ENCODE data around the gene DIAPH1. TPM values are rescaled to one million over a fixed set of nuclear protein-coding genes. Genes with fewer than 3 reads are reported as not detected.
A peak's percentile ranks its signal among the peaks of the same experiment; 100 is the strongest.

Gene DIAPH1
- total RNA-seq, 1 experiment from 2014 or later: 157 TPM

DNA sequence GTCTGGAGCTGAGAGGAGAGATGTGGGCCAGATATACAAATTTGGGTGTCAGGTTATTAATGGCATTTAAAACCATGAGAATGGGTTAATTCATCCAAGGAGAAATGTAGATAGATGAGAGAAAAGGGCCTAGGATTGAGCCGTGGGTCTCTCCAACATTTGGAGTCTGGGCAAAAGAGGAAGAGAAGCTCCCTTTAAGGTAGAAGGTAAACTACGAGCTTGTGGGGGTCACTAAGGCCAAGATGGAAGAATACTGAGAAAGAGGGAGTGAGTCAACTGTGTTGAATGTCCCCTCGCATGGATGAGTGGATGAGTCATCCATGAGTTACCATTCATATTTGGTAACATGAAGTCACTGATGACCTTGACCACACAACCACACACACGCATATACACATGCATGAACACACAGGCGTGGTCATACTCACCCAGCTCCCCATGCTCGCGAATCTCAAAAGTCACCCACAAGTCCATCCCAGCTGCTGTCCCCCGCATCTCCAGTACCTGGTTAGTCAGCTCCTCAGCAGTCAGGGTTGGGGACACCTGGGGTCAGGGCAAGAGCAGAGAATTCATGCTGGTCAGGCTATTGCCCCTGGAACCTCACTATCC lies 39.2 kb upstream of the DIAPH1 start:
- Histone ChIP-seq H3K4me2 (no peak overlapping the region), H4K20me1 (ENCODE audit: insufficient read depth) (no peaks in the 10 kb centered on the region), H3K27ac (no peak overlapping the region), H3K27me3 (ENCODE audit: insufficient read depth, low read depth) (no peaks in the 10 kb centered on the region), H2AFZ (no peak overlapping the region), H3F3A (ENCODE audit: insufficient read depth, low read depth) (peaks cover 6% of the 10 kb centered on the region), H3K9me2 (ENCODE audit: insufficient read depth) (no peaks in the 10 kb centered on the region), H3K4me1 (replicated peaks; ENCODE audit: insufficient read depth) (no peaks in the 10 kb centered on the region; the same call in 1 of the 2 replicates), H3K36me3 (ENCODE audit: low read depth) (peaks cover 10% of the 10 kb centered on the region; the same call in 1 of the 2 replicates), H3K79me2 (ENCODE audit: low read depth) (no peaks in the 10 kb centered on the region), H3K9me3 (ENCODE audit: insufficient read depth, low read depth) (no peaks in the 10 kb centered on the region), H3K4me3 (no peak overlapping the region)
- CTCF ChIA-PET: interaction anchor here (0.7 kb wide), 1 partner anchor 94 kb away, joined by 3 read pairs; no protein-coding TSS in a partner anchor
- POLR2A ChIA-PET (ENCODE audit: unreplicated experiment): interaction anchor here (0.6 kb wide), 1 partner anchor 21 kb away, joined by 3 read pairs; no protein-coding TSS in a partner anchor
- intact Hi-C loops (cut with micrococcal nuclease; ENCODE audit: unreplicated experiment): no loop called here
- TF ChIP-seq, protein P1, sequence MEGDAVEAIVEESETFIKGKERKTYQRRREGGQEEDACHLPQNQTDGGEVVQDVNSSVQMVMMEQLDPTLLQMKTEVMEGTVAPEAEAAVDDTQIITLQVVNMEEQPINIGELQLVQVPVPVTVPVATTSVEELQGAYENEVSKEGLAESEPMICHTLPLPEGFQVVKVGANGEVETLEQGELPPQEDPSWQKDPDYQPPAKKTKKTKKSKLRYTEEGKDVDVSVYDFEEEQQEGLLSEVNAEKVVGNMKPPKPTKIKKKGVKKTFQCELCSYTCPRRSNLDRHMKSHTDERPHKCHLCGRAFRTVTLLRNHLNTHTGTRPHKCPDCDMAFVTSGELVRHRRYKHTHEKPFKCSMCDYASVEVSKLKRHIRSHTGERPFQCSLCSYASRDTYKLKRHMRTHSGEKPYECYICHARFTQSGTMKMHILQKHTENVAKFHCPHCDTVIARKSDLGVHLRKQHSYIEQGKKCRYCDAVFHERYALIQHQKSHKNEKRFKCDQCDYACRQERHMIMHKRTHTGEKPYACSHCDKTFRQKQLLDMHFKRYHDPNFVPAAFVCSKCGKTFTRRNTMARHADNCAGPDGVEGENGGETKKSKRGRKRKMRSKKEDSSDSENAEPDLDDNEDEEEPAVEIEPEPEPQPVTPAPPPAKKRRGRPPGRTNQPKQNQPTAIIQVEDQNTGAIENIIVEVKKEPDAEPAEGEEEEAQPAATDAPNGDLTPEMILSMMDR (conservative IDR thresholded peaks at IDR 0.05): no peak
- DNase-seq: peak in 1 of 2 experiments; percentile 75
- BruUV-seq (replicated peaks): no TSS peak

DNA sequence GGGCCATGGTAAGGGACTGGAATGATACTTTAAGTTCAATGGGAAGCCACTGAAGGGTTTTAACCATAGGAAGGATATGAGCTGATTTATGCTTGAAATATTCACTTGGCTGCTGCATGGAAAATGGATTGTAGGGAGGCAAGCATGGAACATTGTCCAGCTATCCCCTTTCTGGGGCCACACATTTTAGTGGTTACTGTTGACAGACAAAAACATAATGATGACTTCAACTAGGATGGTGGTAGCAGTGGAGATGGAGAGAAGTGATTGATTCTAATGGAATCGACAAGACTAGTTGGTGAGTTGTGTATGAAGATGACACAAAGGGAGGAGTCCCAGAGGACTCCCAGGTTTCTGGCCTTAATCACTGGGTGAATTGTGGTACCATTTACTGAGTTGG lies 38.6 kb upstream of the DIAPH1 start:
- Histone ChIP-seq H3K27ac (no peak overlapping the region), H2AFZ (no peak overlapping the region), H3K27me3 (ENCODE audit: insufficient read depth, low read depth) (no peaks in the 10 kb centered on the region), H3K9me3 (ENCODE audit: insufficient read depth, low read depth) (no peaks in the 10 kb centered on the region), H3K9me2 (ENCODE audit: insufficient read depth) (no peaks in the 10 kb centered on the region), H4K20me1 (ENCODE audit: insufficient read depth) (no peaks in the 10 kb centered on the region), H3K36me3 (ENCODE audit: low read depth) (peaks cover 10% of the 10 kb centered on the region; the same call in 1 of the 2 replicates), H3F3A (ENCODE audit: insufficient read depth, low read depth) (peaks cover 11% of the 10 kb centered on the region), H3K4me3 (no peak overlapping the region), H3K79me2 (ENCODE audit: low read depth) (no peaks in the 10 kb centered on the region), H3K4me1 (replicated peaks; ENCODE audit: insufficient read depth) (no peaks in the 10 kb centered on the region; the same call in 1 of the 2 replicates), H3K4me2 (no peak overlapping the region)
- ChIA-PET CTCF (interaction anchor here (0.7 kb wide), 1 partner anchor 94 kb away, joined by 3 read pairs; no protein-coding TSS in a partner anchor), POLR2A (ENCODE audit: unreplicated experiment) (interaction anchor here (0.6 kb wide), 1 partner anchor 20 kb away, joined by 3 read pairs; no protein-coding TSS in a partner anchor)
- no TSS peak for BruUV-seq (replicated peaks)
- DNase-seq: no peak
- no peak for TF ChIP-seq EZH2 (IDR thresholded peaks at IDR 0.05; ENCODE audit: low read depth)
- TF ChIP-seq, protein P1 (conservative IDR thresholded peaks at IDR 0.05): no peak
- intact Hi-C loops (cut with micrococcal nuclease; ENCODE audit: unreplicated experiment): no loop called here

DNA sequence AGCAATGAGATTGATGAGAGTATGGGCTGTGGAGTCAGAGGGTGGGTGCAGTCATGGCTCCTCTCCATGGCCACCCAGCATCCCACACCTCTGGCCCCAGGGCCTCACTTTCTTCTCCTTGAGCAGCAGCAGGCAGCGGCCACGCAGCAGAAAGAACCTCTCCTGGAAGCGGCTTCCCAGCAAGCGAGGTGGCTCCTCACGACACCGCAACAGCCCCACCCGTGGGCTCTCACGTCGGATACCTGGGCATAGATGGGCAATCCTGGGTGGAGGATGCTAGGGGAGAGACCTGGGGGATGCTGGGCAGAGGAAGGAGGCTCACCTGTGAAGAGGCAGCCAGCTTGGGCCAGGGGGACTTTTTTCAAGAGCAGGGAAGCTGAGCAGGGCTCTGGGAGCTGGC lies 37.6 kb upstream of the DIAPH1 start:
- Histone ChIP-seq H3K36me3 (ENCODE audit: low read depth) (peaks cover 8% of the 10 kb centered on the region; the same call in 1 of the 2 replicates), H3K79me2 (ENCODE audit: low read depth) (no peaks in the 10 kb centered on the region), H2AFZ (no peak overlapping the region), H3K9me2 (ENCODE audit: insufficient read depth) (no peaks in the 10 kb centered on the region), H3K27me3 (ENCODE audit: insufficient read depth, low read depth) (no peaks in the 10 kb centered on the region), H4K20me1 (ENCODE audit: insufficient read depth) (no peaks in the 10 kb centered on the region), H3K9me3 (ENCODE audit: insufficient read depth, low read depth) (no peaks in the 10 kb centered on the region), H3F3A (ENCODE audit: insufficient read depth, low read depth) (peaks cover 18% of the 10 kb centered on the region), H3K4me2 (no peak overlapping the region), H3K4me1 (replicated peaks; ENCODE audit: insufficient read depth) (peaks cover 7% of the 10 kb centered on the region), H3K4me3 (no peak overlapping the region), H3K27ac (no peak overlapping the region)
- TF ChIP-seq, protein P1 (conservative IDR thresholded peaks at IDR 0.05): no peak
- no peak for TF ChIP-seq EZH2 (IDR thresholded peaks at IDR 0.05; ENCODE audit: low read depth)
- no TSS peak for BruUV-seq (replicated peaks)
- intact Hi-C loops (cut with micrococcal nuclease; ENCODE audit: unreplicated experiment): no loop called here
- CTCF ChIA-PET: no interaction called here
- DNase-seq: no peak
- POLR2A ChIA-PET (ENCODE audit: unreplicated experiment): no interaction called here

Measured in PC-9 (cell line).